Breast epithelium (tissue), 4 donors: ENCODE data around the gene MTUS2. TPM values are rescaled to one million over a fixed set of nuclear protein-coding genes. Genes with fewer than 3 reads are reported as not detected.

ENCODE experiments used
- DNase-seq, 2 donors: peaks; one replicate each; pipeline ENCODE4 v3.0.0-alpha.2; 2019; ENCODE audit warnings: low spot score in 2 of 2
- H3K27ac ChIP-seq, 2 donors: fragments of 200-600 bp; sonication (generic) in 1 of 2; one replicate each; pipeline ENCODE4 v1.5.1; 2016 to 2019; ENCODE audit warnings: mild to moderate bottlenecking in 1 of 2
- H3K27me3 ChIP-seq, 2 donors: fragments of 200-600 bp; sonication (generic) in 1 of 2; one replicate each; pipeline versions ENCODE4 v1.5.1 to v1.6.0; 2017 to 2019; ENCODE audit warnings: control low read depth in 1 of 2, mild to moderate bottlenecking in 1 of 2
- H3K36me3 ChIP-seq: fragments of 200-600 bp; one replicate; pipeline ENCODE4 v1.5.1; 2019
- H3K4me1 ChIP-seq, 2 donors: fragments of 200-600 bp; sonication (generic); one replicate each; pipeline ENCODE4 v1.5.1; 2016 to 2019; ENCODE audit warnings: control low read depth in 1 of 2
- H3K4me3 ChIP-seq, 3 donors: fragments of 200-600 bp; sonication (generic); 1 replicate in 2 of 3; 2 replicates in 1 of 3; pipeline ENCODE4 v1.5.1; 2016 to 2019; ENCODE audit warnings: mild to moderate bottlenecking in 3 of 3, moderate library complexity in 2 of 3
- H3K9me3 ChIP-seq, 2 donors: fragments of 200-600 bp; sonication (generic) in 1 of 2; one replicate each; pipeline ENCODE4 v1.5.1; 2016 to 2019; ENCODE audit warnings: control low read depth in 1 of 2
- POLR2A ChIP-seq: fragments of 450-650 bp; IDR thresholded peaks from one replicate; pipeline ENCODE4 v1.6.1; 2016; ENCODE audit warnings: antibody characterized with exemption, mild to moderate bottlenecking, moderate library complexity
- POLR2AphosphoS5 ChIP-seq, 3 donors: sonication (generic); formaldehyde crosslinking; IDR thresholded peaks; one replicate each; pipeline ENCODE4 v1.6.1; 2017; ENCODE audit warnings: antibody characterized with exemption in 3 of 3
- intact Hi-C: fragments of 100-400 bp; cut with DNase I; formaldehyde crosslinking; loops from one replicate; pipeline ENCODE4 v1.15.1; 2023; ENCODE audit warnings: low total_unique reads
- total RNA-seq, 3 donors: library from RNA; depleted of rRNA; stranded (reverse); fragments of >200 nt; gene quantifications; one replicate each; pipeline ENCODE4 v1.1.0, GENCODE V29; 2016
- TF ChIP-seq, protein P1 (sequence below), 3 donors: fragments of 450-650 bp; IDR thresholded peaks; one replicate each; pipeline ENCODE4 v1.5.1; 2016 to 2017; ENCODE audit warnings: antibody characterized with exemption in 3 of 3, mild to moderate bottlenecking in 3 of 3, moderate library complexity in 3 of 3

MTUS2 gene
- total RNA-seq, 3 donors from 2014 or later, result under 0.01 to 1.0 TPM; not detected in 1

DNA sequence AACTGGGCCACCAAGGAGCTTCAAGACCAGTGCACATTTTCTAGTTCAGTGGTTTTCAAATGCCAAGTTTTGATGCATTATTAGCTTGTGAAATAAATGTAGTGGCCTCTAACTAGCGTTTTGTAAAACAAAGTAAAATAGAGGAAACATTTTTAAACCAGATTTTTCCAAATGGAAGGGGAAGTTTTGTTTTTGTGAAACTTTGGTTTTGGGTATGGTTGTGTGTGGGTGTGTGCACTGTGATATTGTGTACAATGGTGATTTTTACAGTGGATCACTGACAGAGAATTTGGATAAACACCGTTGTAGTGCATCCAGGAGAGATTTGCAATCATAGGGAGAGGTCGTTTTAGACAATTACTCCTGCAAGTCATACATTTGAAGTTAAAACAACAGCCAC is 666.4 kb downstream of the MTUS2 start:
- Histone ChIP-seq H3K27ac (no peak overlapping the region), H3K27me3 (no peaks in the 10 kb centered on the region), H3K36me3 (no peaks in the 10 kb centered on the region), H3K4me1 (no peaks in the 10 kb centered on the region), H3K4me3 (no peak overlapping the region), H3K9me3 (no peaks in the 10 kb centered on the region)
- DNase-seq, result no peak
- intact Hi-C loops, result no loop called here
- TF ChIP-seq POLR2AphosphoS5 (IDR thresholded peaks at IDR 0.05) (no peak), POLR2A (no peak)
- TF ChIP-seq, protein P1, sequence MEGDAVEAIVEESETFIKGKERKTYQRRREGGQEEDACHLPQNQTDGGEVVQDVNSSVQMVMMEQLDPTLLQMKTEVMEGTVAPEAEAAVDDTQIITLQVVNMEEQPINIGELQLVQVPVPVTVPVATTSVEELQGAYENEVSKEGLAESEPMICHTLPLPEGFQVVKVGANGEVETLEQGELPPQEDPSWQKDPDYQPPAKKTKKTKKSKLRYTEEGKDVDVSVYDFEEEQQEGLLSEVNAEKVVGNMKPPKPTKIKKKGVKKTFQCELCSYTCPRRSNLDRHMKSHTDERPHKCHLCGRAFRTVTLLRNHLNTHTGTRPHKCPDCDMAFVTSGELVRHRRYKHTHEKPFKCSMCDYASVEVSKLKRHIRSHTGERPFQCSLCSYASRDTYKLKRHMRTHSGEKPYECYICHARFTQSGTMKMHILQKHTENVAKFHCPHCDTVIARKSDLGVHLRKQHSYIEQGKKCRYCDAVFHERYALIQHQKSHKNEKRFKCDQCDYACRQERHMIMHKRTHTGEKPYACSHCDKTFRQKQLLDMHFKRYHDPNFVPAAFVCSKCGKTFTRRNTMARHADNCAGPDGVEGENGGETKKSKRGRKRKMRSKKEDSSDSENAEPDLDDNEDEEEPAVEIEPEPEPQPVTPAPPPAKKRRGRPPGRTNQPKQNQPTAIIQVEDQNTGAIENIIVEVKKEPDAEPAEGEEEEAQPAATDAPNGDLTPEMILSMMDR (IDR thresholded peaks at IDR 0.05), result no peak

DNA sequence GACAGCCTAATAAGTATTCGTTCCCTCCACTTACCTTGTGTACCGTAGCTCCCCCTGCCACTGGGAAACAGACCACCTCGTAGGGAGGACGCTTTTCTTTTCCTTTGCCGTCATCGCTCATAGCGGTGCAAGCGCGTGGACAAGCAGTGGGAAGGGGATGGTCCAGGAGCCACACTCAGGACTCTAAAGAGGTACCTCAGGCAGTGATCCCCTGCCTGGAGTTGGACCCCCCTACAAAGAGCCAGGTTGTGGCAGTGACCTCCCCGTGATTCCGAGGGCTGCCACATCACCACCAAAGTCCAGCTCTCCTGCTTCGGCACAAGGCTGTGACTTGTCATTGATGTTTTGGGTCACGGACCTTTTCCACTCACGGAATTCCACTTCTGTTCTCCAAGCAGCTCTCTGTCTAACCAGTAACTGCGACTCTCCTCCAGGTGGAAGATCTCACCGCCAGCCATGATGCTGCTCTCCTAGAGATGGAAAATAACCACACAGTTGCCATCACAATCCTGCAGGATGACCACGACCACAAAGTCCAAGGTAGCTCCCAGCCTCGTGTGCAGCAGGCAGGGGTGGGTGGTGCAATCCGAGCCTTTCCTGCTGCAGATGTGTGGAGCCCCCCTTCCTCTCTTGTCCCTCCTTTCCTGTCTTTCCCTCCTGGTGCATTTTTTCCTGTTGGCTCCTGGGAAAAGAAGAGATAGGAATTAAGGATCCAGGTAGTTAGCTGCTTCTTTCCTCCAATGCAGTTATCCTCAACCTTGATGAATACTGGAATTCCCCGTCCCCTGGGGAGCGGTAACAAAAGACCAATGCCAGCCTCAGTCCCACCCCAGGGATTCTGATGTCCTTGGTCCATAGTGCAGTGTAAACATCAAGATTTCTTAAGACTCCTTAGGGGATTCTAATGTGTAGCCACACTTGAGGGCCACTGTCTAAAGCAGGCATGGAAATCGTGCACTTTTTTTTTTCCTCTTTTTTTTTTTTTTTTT is 667.6 kb downstream of the MTUS2 start:
- intact Hi-C loops, result no loop called here
- H3K27ac ChIP-seq, result no peak overlapping the region
- no peaks in the 10 kb centered on the region for H3K4me1 ChIP-seq
- no peaks in the 10 kb centered on the region for H3K9me3 ChIP-seq
- H3K36me3 ChIP-seq, result no peaks in the 10 kb centered on the region
- TF ChIP-seq POLR2AphosphoS5 (IDR thresholded peaks at IDR 0.05), result no peak
- no peak for TF ChIP-seq POLR2A
- TF ChIP-seq, protein P1 (IDR thresholded peaks at IDR 0.05), result no peak
- no peak for DNase-seq
- H3K27me3 ChIP-seq, result no peaks in the 10 kb centered on the region
- no peak overlapping the region for H3K4me3 ChIP-seq

DNA sequence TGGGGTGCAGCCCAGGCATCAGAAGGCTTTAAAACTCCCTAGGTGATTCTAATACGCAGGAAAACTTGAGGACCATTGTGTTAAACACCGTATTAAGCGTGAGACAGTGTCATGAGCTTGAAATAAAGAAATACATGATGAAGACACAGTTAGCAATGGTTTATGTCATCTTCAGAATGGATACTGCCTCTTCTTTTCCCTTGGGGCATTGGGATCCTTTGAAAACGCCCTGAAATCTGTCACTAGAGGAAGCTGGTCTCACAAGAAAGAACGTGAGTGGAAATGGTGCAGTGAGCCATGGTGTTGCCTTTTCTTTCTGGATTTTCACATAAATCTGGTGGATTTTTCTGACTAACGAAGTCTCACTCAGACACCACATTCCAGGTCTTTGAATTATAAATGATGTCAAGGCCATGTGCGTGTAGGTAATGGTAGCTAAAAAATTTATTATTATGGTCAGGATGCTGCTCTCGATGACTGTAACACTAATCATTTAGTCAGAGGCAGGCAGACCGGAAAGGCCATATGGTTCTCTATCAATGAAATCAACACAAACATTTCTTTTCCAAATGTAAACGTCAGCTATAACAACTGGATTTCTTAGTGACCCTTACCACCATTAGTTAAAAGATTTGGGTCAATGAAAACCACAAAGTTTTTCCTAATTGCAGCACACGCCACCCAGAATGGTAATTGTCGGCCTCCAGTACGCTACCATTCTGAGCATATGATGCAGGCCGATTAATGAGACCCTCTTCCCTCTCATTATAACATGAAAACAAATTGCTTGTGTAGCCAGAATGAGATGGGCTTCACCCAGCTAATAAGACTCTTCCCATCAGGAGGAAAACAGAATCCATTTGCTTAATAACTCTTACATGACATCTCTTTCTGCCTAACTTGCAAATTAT is 669.8 kb downstream of the MTUS2 start:
- no peak overlapping the region for H3K4me3 ChIP-seq
- H3K4me1 ChIP-seq, result no peaks in the 10 kb centered on the region
- intact Hi-C loops, result no loop called here
- no peak for DNase-seq
- H3K9me3 ChIP-seq, result no peaks in the 10 kb centered on the region
- H3K36me3 ChIP-seq, result no peaks in the 10 kb centered on the region
- TF ChIP-seq POLR2AphosphoS5 (IDR thresholded peaks at IDR 0.05), result no peak
- TF ChIP-seq, protein P1 (IDR thresholded peaks at IDR 0.05), result no peak
- TF ChIP-seq POLR2A, result no peak
- H3K27me3 ChIP-seq, result no peaks in the 10 kb centered on the region
- H3K27ac ChIP-seq, result no peak overlapping the region

DNA sequence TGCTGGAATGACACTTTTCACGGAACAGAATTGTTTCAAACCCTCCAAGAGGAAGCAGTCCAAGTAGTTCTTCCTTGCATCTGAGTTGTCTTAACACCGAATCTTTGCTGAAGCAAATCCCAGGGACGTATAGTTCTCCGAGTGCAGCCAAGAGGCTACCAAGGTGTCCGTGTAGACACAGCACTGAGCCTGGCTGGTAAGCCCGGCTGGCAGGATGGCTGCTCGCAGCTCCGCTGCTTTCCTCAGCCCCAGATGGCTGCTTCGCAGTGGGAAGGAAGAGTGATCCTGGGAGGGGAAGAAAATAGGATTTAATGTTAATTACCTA is 670.4 kb downstream of the MTUS2 start:
- intact Hi-C loops, result no loop called here
- TF ChIP-seq, protein P1 (IDR thresholded peaks at IDR 0.05), result no peak
- TF ChIP-seq POLR2AphosphoS5 (IDR thresholded peaks at IDR 0.05) (no peak), POLR2A (no peak)
- Histone ChIP-seq H3K36me3 (no peaks in the 10 kb centered on the region), H3K4me1 (no peaks in the 10 kb centered on the region), H3K4me3 (no peak overlapping the region), H3K9me3 (no peaks in the 10 kb centered on the region), H3K27me3 (no peaks in the 10 kb centered on the region), H3K27ac (no peak overlapping the region)
- no peak for DNase-seq
